Thymus (tissue), 11 donors: ENCODE results near the gene GTF2E1. TPM values are rescaled to one million over a fixed set of nuclear protein-coding genes. Genes with fewer than 3 reads are reported as not detected.
"Not testable (repeated sequence)": the region's sequence is repeated elsewhere in the genome, so short reads cannot be mapped to it uniquely, and the experiment has no call there.

Source experiments
- DNase-seq, 9 donors: peaks; one replicate each; pipeline ENCODE4 v3.0.0-alpha.2; 2013; ENCODE audit warnings: low spot score in 9 of 9, low read depth in 6 of 9, missing footprints in 1 of 9
- H3K27ac ChIP-seq, 2 donors: one replicate each; pipeline ENCODE4 v1.5.1; 2013; ENCODE audit warnings: control low read depth in 1 of 2, low read depth in 1 of 2, low read length in 1 of 2, mild to moderate bottlenecking in 1 of 2, moderate library complexity in 1 of 2
- H3K27me3 ChIP-seq, 2 donors: one replicate each; pipeline ENCODE4 v1.5.1; 2013; ENCODE audit warnings: low read length in 1 of 2; ENCODE audit not compliant: control insufficient read depth in 2 of 2, insufficient read depth in 1 of 2
- H3K36me3 ChIP-seq, 2 donors: one replicate each; pipeline ENCODE4 v1.5.1; 2013; ENCODE audit warnings: low read length in 1 of 2, mild to moderate bottlenecking in 1 of 2, moderate library complexity in 1 of 2; ENCODE audit not compliant: control insufficient read depth in 2 of 2, insufficient read depth in 2 of 2
- H3K4me1 ChIP-seq, 2 donors: one replicate each; pipeline ENCODE4 v1.5.1; 2013; ENCODE audit warnings: low read length in 2 of 2; ENCODE audit not compliant: control insufficient read depth in 2 of 2, insufficient read depth in 2 of 2
- H3K4me3 ChIP-seq, 2 donors: one replicate each; pipeline ENCODE4 v1.5.1; 2013; ENCODE audit warnings: low read length in 2 of 2, control low read depth in 1 of 2, mild to moderate bottlenecking in 1 of 2
- H3K9me3 ChIP-seq, 2 donors: one replicate each; pipeline ENCODE4 v1.5.1; 2013; ENCODE audit warnings: low read length in 1 of 2, mild to moderate bottlenecking in 1 of 2; ENCODE audit not compliant: control insufficient read depth in 2 of 2, insufficient read depth in 1 of 2
- WGBS: extraction: QIAGEN DNeasy Blood & Tissue Kit; methylation state at CpG from one replicate; pipeline ENCODE4 v1.1.7; 2013; 5-methylcytosine and 5-hydroxymethylcytosine counted together
- polyA plus RNA-seq: library from polyadenylated mRNA; stranded (reverse); fragments of 200-250 nt; gene quantifications from one replicate; pipeline ENCODE4 v1.2.3, GENCODE V29; 2013
- total RNA-seq: library from RNA; stranded (reverse); fragments of 120-200 nt; gene quantifications from one replicate; pipeline ENCODE4 v1.2.4, GENCODE V29; 2013
- donor health status: healthy.

Gene GTF2E1
- total and polyA plus RNA-seq, 2 donors: 11.1 to 15.5 TPM

- Histone ChIP-seq H3K4me3 (no peak overlapping the region), H3K36me3 (peaks cover 6 to 28% of the 10 kb centered on the region in 2 donors), H3K27me3 (no peaks in the 10 kb centered on the region), H3K9me3 (no peaks in the 10 kb centered on the region), H3K4me1 (no peaks in the 10 kb centered on the region), H3K27ac (no peak overlapping the region)
- 96% methylated on average over 13 of the region's 13 CpGs for WGBS
- no peak for DNase-seq
These were observed 38.4 kb downstream of the GTF2E1 start for GRCh38 chr3:120780977-120781376.

- 77% methylated on average over 5 of the region's 5 CpGs for WGBS
- H3K4me3 ChIP-seq, H3K9me3 ChIP-seq, DNase-seq, H3K27me3 ChIP-seq, H3K36me3 ChIP-seq, H3K27ac ChIP-seq, H3K4me1 ChIP-seq: not testable (repeated sequence)
These were observed 43.3 kb downstream of the GTF2E1 start for GRCh38 chr3:120785832-120786231.

GRCh38 chr3:120791010-120791409, 48.5 kb downstream of the GTF2E1 start:
- no peak overlapping the region for H3K27ac ChIP-seq
- H3K36me3 ChIP-seq: no peaks in the 10 kb centered on the region
- H3K4me1 ChIP-seq: no peaks in the 10 kb centered on the region
- DNase-seq: no peak
- no peaks in the 10 kb centered on the region for H3K27me3 ChIP-seq
- H3K9me3 ChIP-seq: no peaks in the 10 kb centered on the region
- H3K4me3 ChIP-seq: no peak overlapping the region
- WGBS: 96% methylated on average over 1 of the region's 1 CpG

- H3K36me3 ChIP-seq: no peaks in the 10 kb centered on the region
- no peaks in the 10 kb centered on the region for H3K9me3 ChIP-seq
- H3K4me3 ChIP-seq: no peak overlapping the region
- DNase-seq: no peak
- H3K4me1 ChIP-seq: no peaks in the 10 kb centered on the region
- peaks cover 0 to 1% of the 10 kb centered on the region in 2 donors for H3K27me3 ChIP-seq
- WGBS: 95% methylated on average over 1 of the region's 1 CpG
- no peak overlapping the region for H3K27ac ChIP-seq
These were observed 49.4 kb downstream of the GTF2E1 start for GRCh38 chr3:120791913-120792312.

GRCh38 chr3:120793601-120794000, 51.1 kb downstream of the GTF2E1 start:
- DNase-seq: no peak
- 89% methylated on average over 1 of the region's 1 CpG for WGBS
- Histone ChIP-seq H3K9me3 (no peaks in the 10 kb centered on the region), H3K4me3 (no peak overlapping the region), H3K27me3 (peaks cover 0 to 2% of the 10 kb centered on the region in 2 donors), H3K4me1 (no peaks in the 10 kb centered on the region), H3K36me3 (no peaks in the 10 kb centered on the region), H3K27ac (no peak overlapping the region)

GRCh38 chr3:120795017-120795648, 52.6 kb downstream of the GTF2E1 start:
- H3K27ac ChIP-seq: no peak overlapping the region
- H3K9me3 ChIP-seq: no peaks in the 10 kb centered on the region
- H3K4me1 ChIP-seq: no peaks in the 10 kb centered on the region
- peaks cover 0 to 2% of the 10 kb centered on the region in 2 donors for H3K27me3 ChIP-seq
- no peaks in the 10 kb centered on the region for H3K36me3 ChIP-seq
- WGBS: 44% methylated on average over 5 of the region's 5 CpGs
- no peak overlapping the region for H3K4me3 ChIP-seq
- DNase-seq: peak; percentile 37 to 85 (median 66)

- Histone ChIP-seq H3K36me3 (no peaks in the 10 kb centered on the region), H3K27me3 (peaks cover 0 to 2% of the 10 kb centered on the region in 2 donors)
- no peak for DNase-seq
These were observed 53.4 kb downstream of the GTF2E1 start for GRCh38 chr3:120795959-120796358.

GRCh38 chr3:120796976-120797375, 54.4 kb downstream of the GTF2E1 start:
- H3K4me1 ChIP-seq: no peaks in the 10 kb centered on the region
- WGBS: 90% methylated on average over 6 of the region's 6 CpGs
- H3K9me3 ChIP-seq: no peaks in the 10 kb centered on the region
- no peak for DNase-seq
- peaks cover 0 to 2% of the 10 kb centered on the region in 2 donors for H3K27me3 ChIP-seq
- H3K4me3 ChIP-seq: no peak overlapping the region
- no peaks in the 10 kb centered on the region for H3K36me3 ChIP-seq
- H3K27ac ChIP-seq: no peak overlapping the region

More at GRCh38 chr3:120795959-120796358, 53.4 kb downstream of the GTF2E1 start:
- Histone ChIP-seq H3K9me3 (no peaks in the 10 kb centered on the region), H3K4me1 (no peaks in the 10 kb centered on the region), H3K27ac (no peak overlapping the region), H3K4me3 (no peak overlapping the region)
- WGBS: 86% methylated on average over 2 of the region's 2 CpGs

GRCh38 chr3:120797857-120798256, 55.3 kb downstream of the GTF2E1 start:
- 88% methylated on average over 2 of the region's 2 CpGs for WGBS

More at GRCh38 chr3:120797857-120798256, 55.3 kb downstream of the GTF2E1 start:
- H3K27me3 ChIP-seq: peaks cover 0 to 2% of the 10 kb centered on the region in 2 donors
- no peak for DNase-seq
- H3K4me3 ChIP-seq: no peak overlapping the region
- no peaks in the 10 kb centered on the region for H3K4me1 ChIP-seq
- no peaks in the 10 kb centered on the region for H3K9me3 ChIP-seq
- no peak overlapping the region for H3K27ac ChIP-seq
- no peaks in the 10 kb centered on the region for H3K36me3 ChIP-seq
